Astrocyte (in vitro differentiated cells and primary cell): ENCODE measurements around the gene FBXL12.

Experiments
- EZH2 ChIP-seq: IDR thresholded peaks from 2 replicates; pipeline ENCODE4 v1.6.1; 2012; ENCODE audit warnings: mild to moderate bottlenecking, low read length, inconsistent platforms; ENCODE audit not compliant: insufficient read depth
- TF ChIP-seq, protein P1 (sequence below): IDR thresholded peaks from 2 replicates; pipeline ENCODE4 v1.5.1; 2011; ENCODE audit warnings: low read depth, mild to moderate bottlenecking, inconsistent platforms, low read length, moderate library complexity; ENCODE audit not compliant: insufficient read depth

- TF ChIP-seq EZH2: no peak
- TF ChIP-seq, protein P1, sequence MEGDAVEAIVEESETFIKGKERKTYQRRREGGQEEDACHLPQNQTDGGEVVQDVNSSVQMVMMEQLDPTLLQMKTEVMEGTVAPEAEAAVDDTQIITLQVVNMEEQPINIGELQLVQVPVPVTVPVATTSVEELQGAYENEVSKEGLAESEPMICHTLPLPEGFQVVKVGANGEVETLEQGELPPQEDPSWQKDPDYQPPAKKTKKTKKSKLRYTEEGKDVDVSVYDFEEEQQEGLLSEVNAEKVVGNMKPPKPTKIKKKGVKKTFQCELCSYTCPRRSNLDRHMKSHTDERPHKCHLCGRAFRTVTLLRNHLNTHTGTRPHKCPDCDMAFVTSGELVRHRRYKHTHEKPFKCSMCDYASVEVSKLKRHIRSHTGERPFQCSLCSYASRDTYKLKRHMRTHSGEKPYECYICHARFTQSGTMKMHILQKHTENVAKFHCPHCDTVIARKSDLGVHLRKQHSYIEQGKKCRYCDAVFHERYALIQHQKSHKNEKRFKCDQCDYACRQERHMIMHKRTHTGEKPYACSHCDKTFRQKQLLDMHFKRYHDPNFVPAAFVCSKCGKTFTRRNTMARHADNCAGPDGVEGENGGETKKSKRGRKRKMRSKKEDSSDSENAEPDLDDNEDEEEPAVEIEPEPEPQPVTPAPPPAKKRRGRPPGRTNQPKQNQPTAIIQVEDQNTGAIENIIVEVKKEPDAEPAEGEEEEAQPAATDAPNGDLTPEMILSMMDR: no peak
Observed at GRCh38 chr19:9823816-9824215, 4.9 kb upstream of the FBXL12 start.
